ENCODE data around the gene ARHGEF2. TPM values are rescaled to one million over a fixed set of nuclear protein-coding genes. Genes with fewer than 3 reads are reported as not detected.

The ARHGEF2 gene
- total and polyA plus RNA-seq, 2 donors (not counting 1 experiment from before 2014, with no cell fraction given) = 103 to 276 TPM

GRCh38 chr1:155968670-155969069 is 9.7 kb downstream of the ARHGEF2 start:
- Histone ChIP-seq H3K4me1 (ENCODE audit: control insufficient read depth, extremely low read depth, insufficient read depth, low read length) (peaks cover 45% of the 10 kb centered on the region), H3K4me2 (ENCODE audit: extremely low read depth, insufficient read depth, low read length) (no peak overlapping the region), H4K20me1 (ENCODE audit: control insufficient read depth, extremely low read depth, insufficient read depth, low read length) (no peaks in the 10 kb centered on the region), H3K36me3 (ENCODE audit: control insufficient read depth, insufficient read depth, low read length) (peaks cover 28% of the 10 kb centered on the region), H2AFZ (ENCODE audit: low read length) (no peak overlapping the region), H3K9me3 (ENCODE audit: control insufficient read depth, insufficient read depth, low read depth, low read length) (no peaks in the 10 kb centered on the region), H3K4me3 (replicated peaks in 1 of 4; ENCODE audit: control extremely low read depth in 1 of 4, insufficient read depth in 1 of 4, low read depth in 3 of 4, low read length in 4 of 4) (peak overlapping the region in 2 of 4 experiments; percentile 28 to 34), H3K79me2 (ENCODE audit: control insufficient read depth, insufficient read depth, low read length) (peaks cover 69% of the 10 kb centered on the region), H3K27ac (ENCODE audit: insufficient read depth, low read length) (peak overlapping the region; percentile 36), H3K9ac (ENCODE audit: insufficient read depth, low read length) (no peak overlapping the region), H3K27me3 (ENCODE audit: control insufficient read depth, insufficient read depth, low read length) (no peaks in the 10 kb centered on the region)
- TF ChIP-seq CTCF (conservative IDR thresholded peaks at IDR 0.05 in 1 of 2, IDR thresholded peaks at IDR 0.05 in 1 of 2; ENCODE audit: low read depth in 1 of 2, low read length in 2 of 2) (no peak), EZH2 (IDR thresholded peaks at IDR 0.05; ENCODE audit: low read length, missing control alignments) (no peak)
- peak; percentile 41 to 86 for DNase-seq (ENCODE audit: low read depth in 2 of 2)

GRCh38 chr1:155968051-155968400 is 10.3 kb downstream of the ARHGEF2 start:
- Histone ChIP-seq H3K4me1 (ENCODE audit: control insufficient read depth, extremely low read depth, insufficient read depth, low read length) (peaks cover 46% of the 10 kb centered on the region), H3K79me2 (ENCODE audit: control insufficient read depth, insufficient read depth, low read length) (peaks cover 65% of the 10 kb centered on the region), H3K9ac (ENCODE audit: insufficient read depth, low read length) (no peak overlapping the region), H4K20me1 (ENCODE audit: control insufficient read depth, extremely low read depth, insufficient read depth, low read length) (no peaks in the 10 kb centered on the region), H3K4me2 (ENCODE audit: extremely low read depth, insufficient read depth, low read length) (no peak overlapping the region), H3K4me3 (replicated peaks in 1 of 4; ENCODE audit: control extremely low read depth in 1 of 4, insufficient read depth in 1 of 4, low read depth in 3 of 4, low read length in 4 of 4) (peak overlapping the region in 2 of 4 experiments; percentile 10 to 20), H3K27me3 (ENCODE audit: control insufficient read depth, insufficient read depth, low read length) (no peaks in the 10 kb centered on the region), H3K36me3 (ENCODE audit: control insufficient read depth, insufficient read depth, low read length) (peaks cover 29% of the 10 kb centered on the region), H3K27ac (ENCODE audit: insufficient read depth, low read length) (peak overlapping the region; percentile 49), H2AFZ (ENCODE audit: low read length) (no peak overlapping the region), H3K9me3 (ENCODE audit: control insufficient read depth, insufficient read depth, low read depth, low read length) (no peaks in the 10 kb centered on the region)
- no peak for DNase-seq (ENCODE audit: low read depth in 2 of 2)
- TF ChIP-seq CTCF (conservative IDR thresholded peaks at IDR 0.05 in 1 of 2, IDR thresholded peaks at IDR 0.05 in 1 of 2; ENCODE audit: low read depth in 1 of 2, low read length in 2 of 2) (no peak), EZH2 (IDR thresholded peaks at IDR 0.05; ENCODE audit: low read length, missing control alignments) (no peak)

GRCh38 chr1:155967341-155968050 is 10.9 kb downstream of the ARHGEF2 start:
- H2AFZ ChIP-seq (ENCODE audit: low read length) = no peak overlapping the region
- no peak overlapping the region for H3K9ac ChIP-seq (ENCODE audit: insufficient read depth, low read length)
- H3K4me1 ChIP-seq (ENCODE audit: control insufficient read depth, extremely low read depth, insufficient read depth, low read length) = peaks cover 51% of the 10 kb centered on the region
- DNase-seq (ENCODE audit: low read depth in 2 of 2) = peak in 1 of 2 donors; percentile 73
- peak overlapping the region; percentile 49 for H3K27ac ChIP-seq (ENCODE audit: insufficient read depth, low read length)
- no peaks in the 10 kb centered on the region for H4K20me1 ChIP-seq (ENCODE audit: control insufficient read depth, extremely low read depth, insufficient read depth, low read length)
- H3K9me3 ChIP-seq (ENCODE audit: control insufficient read depth, insufficient read depth, low read depth, low read length) = no peaks in the 10 kb centered on the region
- no peak overlapping the region for H3K4me2 ChIP-seq (ENCODE audit: extremely low read depth, insufficient read depth, low read length)
- peaks cover 34% of the 10 kb centered on the region for H3K36me3 ChIP-seq (ENCODE audit: control insufficient read depth, insufficient read depth, low read length)
- H3K4me3 ChIP-seq (replicated peaks in 1 of 4; ENCODE audit: control extremely low read depth in 1 of 4, insufficient read depth in 1 of 4, low read depth in 3 of 4, low read length in 4 of 4) = peak overlapping the region in 1 of 4 experiments; percentile 10
- H3K79me2 ChIP-seq (ENCODE audit: control insufficient read depth, insufficient read depth, low read length) = peaks cover 63% of the 10 kb centered on the region
- H3K27me3 ChIP-seq (ENCODE audit: control insufficient read depth, insufficient read depth, low read length) = no peaks in the 10 kb centered on the region
- TF ChIP-seq CTCF (conservative IDR thresholded peaks at IDR 0.05 in 1 of 2, IDR thresholded peaks at IDR 0.05 in 1 of 2; ENCODE audit: low read depth in 1 of 2, low read length in 2 of 2) (no peak), EZH2 (IDR thresholded peaks at IDR 0.05; ENCODE audit: low read length, missing control alignments) (no peak)

Data from fibroblast of lung (primary cell).